K562 (cell line): ENCODE data around the gene TIMP2. TPM values are rescaled to one million over a fixed set of nuclear protein-coding genes. Genes with fewer than 3 reads are reported as not detected.

Source experiments
- ARID1B ChIP-seq: fragments of 450-650 bp; IDR thresholded peaks from 2 replicates; pipeline ENCODE4 v1.6.1; 2016; ENCODE audit warnings: antibody characterized with exemption, mild to moderate bottlenecking, inconsistent platforms
- CBFA2T3 ChIP-seq: fragments of 450-650 bp; IDR thresholded peaks from 2 replicates; pipeline ENCODE4 v1.6.1; 2017
- DPF2 ChIP-seq: fragments of 450-650 bp; IDR thresholded peaks from 2 replicates; pipeline ENCODE4 v1.6.1; 2016
- FOSL1 ChIP-seq: fragments of 200-800 bp; sonication (Bioruptor generic); conservative IDR thresholded peaks from 2 replicates; pipeline ENCODE4 v1.6.1; 2016; ENCODE audit warnings: missing genetic modification characterization, missing compliant biosample characterization
- JUND ChIP-seq, 2 experiments: IDR thresholded peaks; 2 replicates in 1 of 2; 3 replicates in 1 of 2; pipeline ENCODE4 v1.6.1; 2011; ENCODE audit warnings: borderline replicate concordance in 2 of 2, low read depth in 2 of 2, low read length in 2 of 2, improper control_type of control experiment in 1 of 2, missing biosample characterization in 1 of 2, missing genetic modification characterization in 1 of 2, missing genetic modification reagents in 1 of 2
- KDM1A ChIP-seq, 2 experiments: fragments of 450-650 bp; IDR thresholded peaks; 2 replicates each; pipeline ENCODE4 v1.6.1; 2016; ENCODE audit warnings: mild to moderate bottlenecking in 2 of 2
- POU5F1 ChIP-seq: fragments of 150-350 bp; IDR thresholded peaks from 2 replicates; pipeline ENCODE4 v1.6.1; 2014; ENCODE audit warnings: borderline replicate concordance, low read length, low read depth, mild to moderate bottlenecking; ENCODE audit not compliant: partially characterized antibody
- SMARCE1 ChIP-seq: fragments of 450-650 bp; IDR thresholded peaks from 2 replicates; pipeline ENCODE4 v1.7.1; 2016; ENCODE audit warnings: mild to moderate bottlenecking
- ZEB2 ChIP-seq: fragments of 450-650 bp; IDR thresholded peaks from 2 replicates; pipeline ENCODE4 v1.6.1; 2016
- ZNF274 ChIP-seq: IDR thresholded peaks from 2 replicates; pipeline ENCODE4 v1.6.1; 2011; ENCODE audit warnings: low read depth, mild to moderate bottlenecking, low read length, moderate library complexity, borderline replicate concordance
- polyA plus RNA-seq, 8 experiments: library from polyadenylated mRNA; depleted of rRNA in 4 of 8; stranded (reverse) in 5 of 8; unstranded in 3 of 8; fragments of >200 nt; fragmentation: Nextera tagmentation in 2 of 8; fragmentation: Illumina TruSeq in 1 of 8; extraction: Ambion mirVana in 2 of 8; extraction: Trizol in 1 of 8; gene quantifications; 2 replicates each; pipeline versions ENCODE4 v1.2.1 to v1.2.3, GENCODE V29; 2011 to 2014; ENCODE audit warnings: inconsistent platforms in 1 of 8, missing spikeins in 1 of 8
- total RNA-seq, 7 experiments: library from RNA; depleted of rRNA in 6 of 7; stranded (reverse); fragments of >200 nt in 6 of 7; fragmentation: Illumina TruSeq in 2 of 7; extraction: Trizol in 2 of 7; gene quantifications; 2 replicates each; pipeline versions ENCODE4 v1.2.1 to v1.2.3, GENCODE V29; 2011 to 2021; ENCODE audit warnings: low replicate concordance in 1 of 7
- TF ChIP-seq, protein P1 (sequence below): fragments of 450-650 bp; IDR thresholded peaks from 2 replicates; pipeline ENCODE4 v1.6.1; 2016; ENCODE audit warnings: low read depth, mild to moderate bottlenecking, moderate library complexity
- TF ChIP-seq, protein P2 (sequence below), 2 experiments: fragments of 450-650 bp; IDR thresholded peaks; 2 replicates each; pipeline ENCODE4 v1.6.1; 2016; ENCODE audit warnings: mild to moderate bottlenecking in 2 of 2, borderline replicate concordance in 1 of 2, low read depth in 1 of 2, moderate library complexity in 1 of 2
- TF ChIP-seq, protein P3 (sequence below): fragments of 200-800 bp; sonication (Bioruptor generic); IDR thresholded peaks from 2 replicates; pipeline ENCODE4 v1.6.1; 2016; ENCODE audit warnings: missing genetic modification characterization, missing compliant biosample characterization

Gene TIMP2
- total and polyA plus RNA-seq, 9 of the 15 experiments (the other 6 are each of a cell fraction or from before 2014, with no cell fraction given), result 0.55 TPM; not detected in 8

DNA sequence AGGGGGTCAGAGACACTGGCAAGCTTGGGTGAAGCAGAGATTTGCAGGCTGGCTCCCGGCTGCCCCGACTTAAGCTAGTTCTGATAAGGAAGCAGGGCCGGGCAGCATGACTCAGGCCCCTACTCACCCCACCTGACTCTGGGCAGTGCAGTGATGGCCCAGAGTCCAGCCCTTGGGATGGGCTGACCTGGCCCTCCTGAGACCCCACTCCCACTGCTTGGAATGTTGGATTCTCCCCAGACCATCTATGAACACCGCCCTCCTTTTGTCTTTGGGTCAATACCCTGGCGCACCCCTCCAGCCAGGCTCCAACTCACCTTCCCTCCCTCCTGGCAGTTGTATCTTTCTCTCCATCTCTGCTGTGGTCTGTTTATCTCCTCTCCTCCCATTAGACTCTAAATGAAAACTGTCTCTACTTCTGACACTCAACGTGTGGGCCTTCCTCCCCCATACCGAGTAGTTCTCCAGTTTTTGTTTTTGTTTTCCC, 33.5 kb upstream of the TIMP2 start (continued):
- TF ChIP-seq POU5F1 (no peak), SMARCE1 (peak; percentile 71; the same call in 1 of the 2 replicates), KDM1A (IDR thresholded peaks at IDR 0.05) (0 out of 4 replicates have a peak, but pooled peaks of 1 of the 2 experiments have one; percentile 8), ZEB2 (peak; percentile 63; the same call in 1 of the 2 replicates), ZNF274 (no peak), ARID1B (peak; percentile 66), FOSL1 (tag) (peak; percentile 93), JUND (IDR thresholded peaks at IDR 0.05; ENCODE audit: borderline replicate concordance, low read depth, low read length) (peak; percentile 21; the same call in 1 of the 2 replicates), JUND (tag; IDR thresholded peaks at IDR 0.05; ENCODE audit: borderline replicate concordance, low read depth, low read length) (peak; percentile 49; the same call in 2 of the 3 replicates), DPF2 (0 out of 2 replicates have a peak, but pooled peaks have one; percentile 49), CBFA2T3 (0 out of 2 replicates have a peak, but pooled peaks have one; percentile 8)
- TF ChIP-seq, protein P1, sequence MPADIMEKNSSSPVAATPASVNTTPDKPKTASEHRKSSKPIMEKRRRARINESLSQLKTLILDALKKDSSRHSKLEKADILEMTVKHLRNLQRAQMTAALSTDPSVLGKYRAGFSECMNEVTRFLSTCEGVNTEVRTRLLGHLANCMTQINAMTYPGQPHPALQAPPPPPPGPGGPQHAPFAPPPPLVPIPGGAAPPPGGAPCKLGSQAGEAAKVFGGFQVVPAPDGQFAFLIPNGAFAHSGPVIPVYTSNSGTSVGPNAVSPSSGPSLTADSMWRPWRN, result peak; percentile 66; the same call in 1 of the 2 replicates
- TF ChIP-seq, protein P2, sequence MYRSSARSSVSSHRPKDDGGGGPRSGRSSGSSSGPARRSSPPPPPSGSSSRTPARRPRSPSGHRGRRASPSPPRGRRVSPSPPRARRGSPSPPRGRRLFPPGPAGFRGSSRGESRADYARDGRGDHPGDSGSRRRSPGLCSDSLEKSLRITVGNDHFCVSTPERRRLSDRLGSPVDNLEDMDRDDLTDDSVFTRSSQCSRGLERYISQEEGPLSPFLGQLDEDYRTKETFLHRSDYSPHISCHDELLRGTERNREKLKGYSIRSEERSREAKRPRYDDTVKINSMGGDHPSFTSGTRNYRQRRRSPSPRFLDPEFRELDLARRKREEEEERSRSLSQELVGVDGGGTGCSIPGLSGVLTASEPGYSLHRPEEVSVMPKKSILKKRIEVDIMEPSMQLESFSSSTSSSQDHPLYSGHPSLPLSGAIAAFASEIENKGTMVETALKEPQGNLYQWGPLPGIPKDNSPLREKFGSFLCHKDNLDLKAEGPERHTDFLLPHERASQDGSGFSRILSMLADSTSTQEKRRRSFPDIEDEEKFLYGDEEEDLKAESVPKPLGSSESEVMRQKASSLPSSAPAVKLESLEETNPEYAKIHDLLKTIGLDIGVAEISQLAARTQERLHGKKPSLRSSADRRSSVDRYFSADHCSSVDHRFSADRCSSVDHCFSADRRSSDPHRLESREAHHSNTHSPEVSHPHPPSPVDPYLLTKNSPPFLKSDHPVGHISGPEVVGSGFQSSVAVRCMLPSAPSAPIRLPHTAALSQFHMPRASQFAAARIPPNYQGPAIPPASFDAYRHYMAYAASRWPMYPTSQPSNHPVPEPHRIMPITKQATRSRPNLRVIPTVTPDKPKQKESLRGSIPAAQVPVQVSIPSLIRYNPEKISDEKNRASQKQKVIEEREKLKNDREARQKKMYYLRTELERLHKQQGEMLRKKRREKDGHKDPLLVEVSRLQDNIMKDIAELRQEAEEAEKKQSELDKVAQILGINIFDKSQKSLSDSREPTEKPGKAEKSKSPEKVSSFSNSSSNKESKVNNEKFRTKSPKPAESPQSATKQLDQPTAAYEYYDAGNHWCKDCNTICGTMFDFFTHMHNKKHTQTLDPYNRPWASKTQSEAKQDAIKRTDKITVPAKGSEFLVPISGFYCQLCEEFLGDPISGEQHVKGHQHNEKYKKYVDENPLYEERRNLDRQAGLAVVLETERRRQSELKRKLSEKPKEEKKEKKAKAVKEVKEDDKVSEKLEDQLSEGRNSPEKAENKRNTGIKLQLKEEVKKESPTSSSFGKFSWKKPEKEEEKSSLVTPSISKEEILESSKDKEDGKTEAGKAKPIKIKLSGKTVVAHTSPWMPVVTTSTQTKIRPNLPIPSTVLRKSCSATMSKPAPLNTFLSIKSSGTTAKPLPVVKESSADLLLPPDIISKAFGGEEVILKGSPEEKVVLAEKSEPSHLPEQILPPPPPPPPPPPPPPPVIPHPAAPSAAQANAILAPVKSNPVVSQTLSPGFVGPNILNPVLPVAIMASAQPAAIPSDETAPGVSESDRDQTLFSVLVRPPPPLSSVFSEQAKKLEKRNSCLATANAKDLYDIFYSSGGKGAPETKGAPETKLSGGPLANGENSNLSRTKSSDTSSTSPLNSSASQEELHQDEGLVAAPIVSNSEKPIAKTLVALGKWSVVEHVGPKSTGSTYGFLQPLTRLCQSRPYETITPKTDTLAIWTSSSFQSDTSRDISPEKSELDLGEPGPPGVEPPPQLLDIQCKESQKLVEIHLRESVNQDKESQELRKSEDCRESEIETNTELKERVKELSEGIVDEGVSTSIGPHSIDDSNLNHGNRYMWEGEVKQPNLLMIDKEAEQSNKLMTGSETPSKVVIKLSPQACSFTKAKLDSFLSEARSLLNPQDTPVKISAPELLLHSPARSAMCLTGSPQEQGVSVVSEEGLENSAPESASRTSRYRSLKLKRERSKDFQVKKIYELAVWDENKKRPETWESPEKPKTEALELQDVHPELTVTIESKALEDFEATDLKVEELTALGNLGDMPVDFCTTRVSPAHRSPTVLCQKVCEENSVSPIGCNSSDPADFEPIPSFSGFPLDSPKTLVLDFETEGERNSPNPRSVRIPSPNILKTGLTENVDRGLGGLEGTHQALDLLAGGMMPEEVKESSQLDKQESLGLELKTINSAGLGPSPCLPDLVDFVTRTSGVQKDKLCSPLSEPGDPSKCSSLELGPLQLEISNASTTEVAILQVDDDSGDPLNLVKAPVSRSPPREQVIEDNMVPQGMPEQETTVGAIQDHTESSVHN (IDR thresholded peaks at IDR 0.05; ENCODE audit: borderline replicate concordance in 1 of 2, low read depth in 1 of 2), result no peak
- TF ChIP-seq, protein P3, sequence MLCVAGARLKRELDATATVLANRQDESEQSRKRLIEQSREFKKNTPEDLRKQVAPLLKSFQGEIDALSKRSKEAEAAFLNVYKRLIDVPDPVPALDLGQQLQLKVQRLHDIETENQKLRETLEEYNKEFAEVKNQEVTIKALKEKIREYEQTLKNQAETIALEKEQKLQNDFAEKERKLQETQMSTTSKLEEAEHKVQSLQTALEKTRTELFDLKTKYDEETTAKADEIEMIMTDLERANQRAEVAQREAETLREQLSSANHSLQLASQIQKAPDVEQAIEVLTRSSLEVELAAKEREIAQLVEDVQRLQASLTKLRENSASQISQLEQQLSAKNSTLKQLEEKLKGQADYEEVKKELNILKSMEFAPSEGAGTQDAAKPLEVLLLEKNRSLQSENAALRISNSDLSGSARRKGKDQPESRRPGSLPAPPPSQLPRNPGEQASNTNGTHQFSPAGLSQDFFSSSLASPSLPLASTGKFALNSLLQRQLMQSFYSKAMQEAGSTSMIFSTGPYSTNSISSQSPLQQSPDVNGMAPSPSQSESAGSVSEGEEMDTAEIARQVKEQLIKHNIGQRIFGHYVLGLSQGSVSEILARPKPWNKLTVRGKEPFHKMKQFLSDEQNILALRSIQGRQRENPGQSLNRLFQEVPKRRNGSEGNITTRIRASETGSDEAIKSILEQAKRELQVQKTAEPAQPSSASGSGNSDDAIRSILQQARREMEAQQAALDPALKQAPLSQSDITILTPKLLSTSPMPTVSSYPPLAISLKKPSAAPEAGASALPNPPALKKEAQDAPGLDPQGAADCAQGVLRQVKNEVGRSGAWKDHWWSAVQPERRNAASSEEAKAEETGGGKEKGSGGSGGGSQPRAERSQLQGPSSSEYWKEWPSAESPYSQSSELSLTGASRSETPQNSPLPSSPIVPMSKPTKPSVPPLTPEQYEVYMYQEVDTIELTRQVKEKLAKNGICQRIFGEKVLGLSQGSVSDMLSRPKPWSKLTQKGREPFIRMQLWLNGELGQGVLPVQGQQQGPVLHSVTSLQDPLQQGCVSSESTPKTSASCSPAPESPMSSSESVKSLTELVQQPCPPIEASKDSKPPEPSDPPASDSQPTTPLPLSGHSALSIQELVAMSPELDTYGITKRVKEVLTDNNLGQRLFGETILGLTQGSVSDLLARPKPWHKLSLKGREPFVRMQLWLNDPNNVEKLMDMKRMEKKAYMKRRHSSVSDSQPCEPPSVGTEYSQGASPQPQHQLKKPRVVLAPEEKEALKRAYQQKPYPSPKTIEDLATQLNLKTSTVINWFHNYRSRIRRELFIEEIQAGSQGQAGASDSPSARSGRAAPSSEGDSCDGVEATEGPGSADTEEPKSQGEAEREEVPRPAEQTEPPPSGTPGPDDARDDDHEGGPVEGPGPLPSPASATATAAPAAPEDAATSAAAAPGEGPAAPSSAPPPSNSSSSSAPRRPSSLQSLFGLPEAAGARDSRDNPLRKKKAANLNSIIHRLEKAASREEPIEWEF (CRISPR knock-in tag), result no peak
